ENCODE results near the gene SCGN. TPM values are rescaled to one million over a fixed set of nuclear protein-coding genes. Genes with fewer than 3 reads are reported as not detected.

SCGN gene
- polyA plus RNA-seq, 3 donors, result not detected

GRCh38 chr6:25695671-25696070, 43.7 kb downstream of the SCGN start:
- DNase-seq, result no peak
- no CpG with 5 or more reads among the region's 2 CpGs for WGBS (ENCODE audit: insufficient coverage)
- Histone ChIP-seq H3K27me3 (ENCODE audit: control insufficient read depth in 2 of 2, insufficient read depth in 2 of 2, low read length in 2 of 2) (no peaks in the 10 kb centered on the region), H3K4me3 (replicated peaks in 1 of 3; ENCODE audit: low read depth in 2 of 3, low read length in 3 of 3) (no peak overlapping the region), H2AFZ (ENCODE audit: insufficient read depth, low read depth, low read length, poor library complexity, severe bottlenecking) (no peak overlapping the region), H3K79me2 (ENCODE audit: insufficient read depth, low read length) (no peaks in the 10 kb centered on the region), H3K4me1 (ENCODE audit: control insufficient read depth in 1 of 2, insufficient read depth in 2 of 2, low read length in 2 of 2) (no peaks in the 10 kb centered on the region), H3K4me2 (replicated peaks; ENCODE audit: extremely low read depth, low read length, poor library complexity, severe bottlenecking) (no peak overlapping the region), H3K27ac (ENCODE audit: low read depth in 1 of 2, low read length in 2 of 2) (no peak overlapping the region), H3K36me3 (replicated peaks in 1 of 2; ENCODE audit: control insufficient read depth in 1 of 2, insufficient read depth in 2 of 2, low read length in 2 of 2) (no peaks in the 10 kb centered on the region), H3K9ac (ENCODE audit: insufficient read depth, low read length, poor library complexity, severe bottlenecking) (no peak overlapping the region), H4K20me1 (ENCODE audit: insufficient read depth, low read length) (no peaks in the 10 kb centered on the region), H3K9me3 (replicated peaks in 1 of 2; ENCODE audit: control insufficient read depth in 1 of 2, insufficient read depth in 1 of 2, low read length in 2 of 2) (no peaks in the 10 kb centered on the region)
- Mint-ChIP-seq H3K4me3 (no peak overlapping the region), H3K27ac (no peak overlapping the region), H3K4me1 (peaks cover 5% of the 10 kb centered on the region), H3K9me3 (peaks cover 0 to 10% (median 7%) of the 10 kb centered on the region in 7 donors), H3K36me3 (no peaks in the 10 kb centered on the region), H3K27me3 (ENCODE audit: low read depth in 3 of 3) (peaks cover 3 to 4% (median 4%) of the 10 kb centered on the region in 3 donors)
- no peak for TF ChIP-seq CTCF (IDR thresholded peaks at IDR 0.05)
- intact Hi-C loops (cut with micrococcal nuclease), result no loop called here

- intact Hi-C loops (cut with micrococcal nuclease), result no loop called here
- peak in 1 of 3 donors; percentile 41 for DNase-seq
- H3K4me1 ChIP-seq (ENCODE audit: control insufficient read depth in 1 of 2, insufficient read depth in 2 of 2, low read length in 2 of 2), result no peaks in the 10 kb centered on the region
- no peak overlapping the region for H3K9ac ChIP-seq (ENCODE audit: insufficient read depth, low read length, poor library complexity, severe bottlenecking)
- no CpG with 5 or more reads among the region's 1 CpG for WGBS (ENCODE audit: insufficient coverage)
- H3K4me3 ChIP-seq (replicated peaks in 1 of 3; ENCODE audit: low read depth in 2 of 3, low read length in 3 of 3), result no peak overlapping the region
- H3K79me2 ChIP-seq (ENCODE audit: insufficient read depth, low read length), result no peaks in the 10 kb centered on the region
- no peak overlapping the region for H3K27ac ChIP-seq (ENCODE audit: low read depth in 1 of 2, low read length in 2 of 2)
- no peak overlapping the region for H2AFZ ChIP-seq (ENCODE audit: insufficient read depth, low read depth, low read length, poor library complexity, severe bottlenecking)
- no peak overlapping the region for H3K4me2 ChIP-seq (replicated peaks; ENCODE audit: extremely low read depth, low read length, poor library complexity, severe bottlenecking)
- H3K9me3 ChIP-seq (replicated peaks in 1 of 2; ENCODE audit: control insufficient read depth in 1 of 2, insufficient read depth in 1 of 2, low read length in 2 of 2), result no peaks in the 10 kb centered on the region
- H3K27me3 ChIP-seq (ENCODE audit: control insufficient read depth in 2 of 2, insufficient read depth in 2 of 2, low read length in 2 of 2), result no peaks in the 10 kb centered on the region
- no peaks in the 10 kb centered on the region for H3K36me3 ChIP-seq (replicated peaks in 1 of 2; ENCODE audit: control insufficient read depth in 1 of 2, insufficient read depth in 2 of 2, low read length in 2 of 2)
- peaks cover 0 to 10% (median 7%) of the 10 kb centered on the region in 7 donors for H3K9me3 Mint-ChIP-seq
- no peaks in the 10 kb centered on the region for H4K20me1 ChIP-seq (ENCODE audit: insufficient read depth, low read length)
- no peaks in the 10 kb centered on the region for H3K36me3 Mint-ChIP-seq
- H3K4me3 Mint-ChIP-seq, result no peak overlapping the region
- peaks cover 5% of the 10 kb centered on the region for H3K4me1 Mint-ChIP-seq
- peaks cover 0 to 4% (median 2%) of the 10 kb centered on the region in 3 donors for H3K27me3 Mint-ChIP-seq (ENCODE audit: low read depth in 3 of 3)
- H3K27ac Mint-ChIP-seq, result no peak overlapping the region
- TF ChIP-seq CTCF (IDR thresholded peaks at IDR 0.05), result no peak
Observed at GRCh38 chr6:25697537-25698340, 45.7 kb downstream of the SCGN start.

All from CD14-positive monocyte (primary cell).